ENCODE results near the gene PML.

The PML gene

GRCh38 chr15:73985101-73985873 lies 9.2 kb upstream of the PML start:
- ATAC-seq, result no peak

- no peak for ATAC-seq
Observed at GRCh38 chr15:73986055-73986775, 8.3 kb upstream of the PML start.

GRCh38 chr15:73986776-73987056 lies 7.8 kb upstream of the PML start:
- ATAC-seq, result no peak

- ATAC-seq, result no peak
Observed at GRCh38 chr15:73987250-73987649, 7.3 kb upstream of the PML start.

GRCh38 chr15:73987681-73988444 lies 6.7 kb upstream of the PML start:
- no peak for ATAC-seq

- no peak for ATAC-seq
Observed at GRCh38 chr15:73988445-73988969, 6.0 kb upstream of the PML start.

- ATAC-seq, result no peak
Observed at GRCh38 chr15:73989001-73989798, 5.3 kb upstream of the PML start.

GRCh38 chr15:73990250-73991005 lies 4.1 kb upstream of the PML start:
- ATAC-seq, result no peak

- ATAC-seq, result no peak
Observed at GRCh38 chr15:73991260-73991659, 3.3 kb upstream of the PML start.

- ATAC-seq, result peak; percentile 83 to 86
Observed at GRCh38 chr15:73991726-73992593, 2.6 kb upstream of the PML start, which contains the start of gene STOML1. Gene STOML1, minus strand, starts transcription at chr15:73992295. Its CDS starts 72 bp downstream, at chr15:73992223.

- ATAC-seq, result no peak
Observed at GRCh38 chr15:73992594-73992898, 2.0 kb upstream of the PML start.

- ATAC-seq, result no peak
Observed at GRCh38 chr15:73993211-73993994, 1.1 kb upstream of the PML start.

GRCh38 chr15:73994912-73995622 lies 551 bp downstream of the PML start:
- no peak for ATAC-seq

- no peak for ATAC-seq
Observed at GRCh38 chr15:73996267-73996666, 1.8 kb downstream of the PML start.

- ATAC-seq, result no peak
Observed at GRCh38 chr15:73996939-73997338, 2.4 kb downstream of the PML start.

GRCh38 chr15:73997986-73998385 lies 3.5 kb downstream of the PML start:
- ATAC-seq, result no peak

GRCh38 chr15:74006774-74007639 lies 12.5 kb downstream of the PML start:
- ATAC-seq, result peak; percentile 73 to 79

- ATAC-seq, result peak; percentile 60 to 81
Observed at GRCh38 chr15:74007820-74008371, 13.4 kb downstream of the PML start.
